Naive thymus-derived CD4-positive, alpha-beta T cell (primary cell): ENCODE data around the gene ZMYM4. TPM values are rescaled to one million over a fixed set of nuclear protein-coding genes. Genes with fewer than 3 reads are reported as not detected.

Experiments used
- ATAC-seq: fragments of 150-1000 bp; cut with Tn5 transposase; 2 replicates; pipeline ENCODE4 v1.10.0; 2021; ENCODE audit warnings: mild to moderate bottlenecking, moderate library complexity
- CTCF ChIA-PET: fragments of 350-600 bp; sonication (Branson Sonifier 250); formaldehyde crosslinking; loops from one replicate; lab custom pipeline; 2021; ENCODE audit warnings: antibody characterized with exemption; lab: Charles Lee
- POLR2A ChIA-PET: fragments of 350-600 bp; sonication (Branson Sonifier 250); formaldehyde crosslinking; loops from one replicate; lab custom pipeline; 2021; ENCODE audit warnings: antibody characterized with exemption, inconsistent platforms; lab: Charles Lee
- DNase-seq, 9 donors: peaks; one replicate each; pipeline versions ENCODE4 v3.0.0 to v3.0.0-alpha.2; 2020 to 2022; ENCODE audit warnings: mixed read lengths in 1 of 9
- H3K27ac ChIP-seq: one replicate; pipeline ENCODE4 v1.7.0; 2013; ENCODE audit warnings: mild to moderate bottlenecking, low read depth, low read length, moderate library complexity
- H3K27me3 ChIP-seq, 2 donors: one replicate each; pipeline ENCODE4 v1.7.0; 2013; ENCODE audit warnings: low read length in 2 of 2, mild to moderate bottlenecking in 2 of 2, moderate library complexity in 2 of 2; ENCODE audit not compliant: control insufficient read depth in 2 of 2, insufficient read depth in 2 of 2
- H3K36me3 ChIP-seq, 3 experiments: 1 replicate in 2 of 3; 2 replicates in 1 of 3; pipeline ENCODE4 v1.7.0; 2013; ENCODE audit warnings: low read length in 3 of 3, mild to moderate bottlenecking in 3 of 3, moderate library complexity in 1 of 3; ENCODE audit not compliant: insufficient read depth in 3 of 3, control insufficient read depth in 2 of 3
- H3K4me1 ChIP-seq, 2 donors: one replicate each; pipeline ENCODE4 v1.7.0; 2013; ENCODE audit warnings: low read length in 2 of 2, mild to moderate bottlenecking in 2 of 2, moderate library complexity in 1 of 2; ENCODE audit not compliant: control insufficient read depth in 2 of 2, insufficient read depth in 2 of 2
- H3K4me3 ChIP-seq: 2 replicates; pipeline ENCODE4 v1.7.0; 2013; ENCODE audit warnings: mild to moderate bottlenecking, low read length
- H3K9me3 ChIP-seq, 3 experiments: 1 replicate in 2 of 3; 2 replicates in 1 of 3; pipeline ENCODE4 v1.7.0; 2013; ENCODE audit warnings: low read length in 3 of 3; ENCODE audit not compliant: control insufficient read depth in 2 of 3
- H3K27ac Mint-ChIP-seq, 9 donors: one replicate each; pipeline ENCODE4 v1.8.0; 2020 to 2022; ENCODE audit warnings: mixed read lengths in 9 of 9, mild to moderate bottlenecking in 8 of 9, moderate library complexity in 5 of 9, inconsistent platforms in 2 of 9
- H3K27me3 Mint-ChIP-seq, 5 donors: one replicate each; pipeline ENCODE4 v1.8.0; 2021 to 2022; ENCODE audit warnings: mixed read lengths in 5 of 5, mild to moderate bottlenecking in 1 of 5
- H3K36me3 Mint-ChIP-seq, 5 donors: one replicate each; pipeline ENCODE4 v1.8.0; 2020 to 2022; ENCODE audit warnings: mixed read lengths in 5 of 5, mild to moderate bottlenecking in 3 of 5, inconsistent platforms in 1 of 5
- H3K4me1 Mint-ChIP-seq, 7 donors: one replicate each; pipeline ENCODE4 v1.8.0; 2020 to 2022; ENCODE audit warnings: mixed read lengths in 7 of 7, mild to moderate bottlenecking in 3 of 7, inconsistent platforms in 1 of 7
- H3K4me3 Mint-ChIP-seq, 10 donors: one replicate each; pipeline ENCODE4 v1.8.0; 2020 to 2022; ENCODE audit warnings: mild to moderate bottlenecking in 10 of 10, mixed read lengths in 10 of 10, moderate library complexity in 6 of 10, inconsistent platforms in 2 of 10
- H3K9me3 Mint-ChIP-seq, 11 donors: one replicate each; pipeline ENCODE4 v1.8.0; 2020 to 2022; ENCODE audit warnings: mixed read lengths in 11 of 11, mild to moderate bottlenecking in 4 of 11, inconsistent platforms in 1 of 11, moderate library complexity in 1 of 11
- intact Hi-C, 2 donors: fragments of 100-400 bp; cut with micrococcal nuclease; formaldehyde crosslinking; loops; one replicate each; pipeline ENCODE4 v1.15.1; 2023
- polyA plus RNA-seq, 2 donors: library from polyadenylated mRNA; unstranded; fragments of 300-500 nt; fragmentation: Illumina TruSeq; gene quantifications; one replicate each; pipeline ENCODE4 v1.2.3, GENCODE V29; 2021
- total RNA-seq, 6 experiments: library from RNA in 5 of 6; stranded (reverse) in 5 of 6; gene quantifications; 1 replicate in 5 of 6; 2 replicates in 1 of 6; pipeline ENCODE4 v1.2.3 and lab custom pipeline; 2021 to 2026

Gene ZMYM4
- total and polyA plus RNA-seq, 7 experiments from 2014 or later: 28.2 to 52.9 (median 40.3) TPM

- CTCF ChIA-PET: interaction anchor here (0.6 to 7.0 kb wide), 32 partner anchors 8 to 506 kb away, joined by 3 to 97 read pairs (median 5); partner anchors contain the start of genes KIAA0319L and NCDN
- H3K36me3 Mint-ChIP-seq: peaks cover 3 to 39% (median 22%) of the 10 kb centered on the region in 5 donors
- POLR2A ChIA-PET: interaction anchor here (0.6 to 3.3 kb wide), 11 partner anchors 32 to 318 kb away, joined by 3 to 21 read pairs (median 5); partner anchors contain the start of genes CLSPN, KIAA0319L and NCDN
- peak overlapping the region; percentile 34 for H3K27ac ChIP-seq
- no peaks in the 10 kb centered on the region for H3K27me3 ChIP-seq
- DNase-seq (peak; percentile 44 to 79 (median 68)), ATAC-seq (peak; percentile 89)
- H3K27ac Mint-ChIP-seq: peak overlapping the region; percentile 31 to 94 (median 77)
- H3K4me3 ChIP-seq: no peak overlapping the region
- peaks cover 14 to 44% (median 22%) of the 10 kb centered on the region in 3 experiments for H3K36me3 ChIP-seq
- intact Hi-C loops: loop anchor here (1.0 to 5.0 kb wide), 10 partner anchors 56 to 323 kb away; partner anchors contain the start of genes C1orf216 (in 1 of the 2) and SFPQ (in 1 of the 2)
- H3K4me3 Mint-ChIP-seq: peak overlapping the region in 9 of 10 donors; percentile 14 to 86 (median 55)
- no peaks in the 10 kb centered on the region for H3K9me3 ChIP-seq
- no peaks in the 10 kb centered on the region for H3K27me3 Mint-ChIP-seq
- no peaks in the 10 kb centered on the region for H3K9me3 Mint-ChIP-seq
- peaks cover 24 to 38% (median 31%) of the 10 kb centered on the region in 7 donors for H3K4me1 Mint-ChIP-seq
- peaks cover 12 to 19% of the 10 kb centered on the region in 2 donors for H3K4me1 ChIP-seq
These were observed 182.6 kb downstream of the ZMYM4 start for GRCh38 chr1:35451125-35451528.

- Histone ChIP-seq H3K27ac (peak overlapping the region; percentile 34), H3K27me3 (no peaks in the 10 kb centered on the region), H3K9me3 (no peaks in the 10 kb centered on the region), H3K4me1 (peaks cover 15 to 19% of the 10 kb centered on the region in 2 donors), H3K36me3 (peaks cover 14 to 42% (median 14%) of the 10 kb centered on the region in 3 experiments), H3K4me3 (no peak overlapping the region)
- POLR2A ChIA-PET: interaction anchor here (0.6 to 3.3 kb wide), 11 partner anchors 31 to 317 kb away, joined by 3 to 21 read pairs (median 3); partner anchors contain the start of genes CLSPN, KIAA0319L and NCDN
- intact Hi-C loops: loop anchor here (5.0 kb wide), 3 partner anchors 260 to 320 kb away; partner anchors contain the start of genes C1orf216 (in 1 of the 2) and SFPQ (in 1 of the 2)
- ATAC-seq (peak; percentile 37), DNase-seq (peak in 4 of 9 donors; percentile 9 to 18 (median 12))
- peaks cover 24 to 38% (median 31%) of the 10 kb centered on the region in 7 donors for H3K4me1 Mint-ChIP-seq
- H3K4me3 Mint-ChIP-seq: peak overlapping the region in 8 of 10 donors; percentile 7 to 64 (median 52)
- peak overlapping the region; percentile 51 to 90 (median 78) for H3K27ac Mint-ChIP-seq
- peaks cover 3 to 39% (median 22%) of the 10 kb centered on the region in 5 donors for H3K36me3 Mint-ChIP-seq
- no peaks in the 10 kb centered on the region for H3K27me3 Mint-ChIP-seq
- no peaks in the 10 kb centered on the region for H3K9me3 Mint-ChIP-seq
- CTCF ChIA-PET: interaction anchor here (0.6 to 7.0 kb wide), 24 partner anchors 9 to 492 kb away, joined by 3 to 97 read pairs (median 6); partner anchors contain the start of genes KIAA0319L and NCDN
These were observed 183.7 kb downstream of the ZMYM4 start for GRCh38 chr1:35452106-35452774.

GRCh38 chr1:35453031-35453430 is 184.5 kb downstream of the ZMYM4 start:
- Mint-ChIP-seq H3K4me1 (peaks cover 24 to 38% (median 29%) of the 10 kb centered on the region in 7 donors), H3K36me3 (peaks cover 2 to 31% (median 17%) of the 10 kb centered on the region in 5 donors), H3K27ac (peak overlapping the region in 8 of 9 donors; percentile 51 to 90 (median 78)), H3K27me3 (no peaks in the 10 kb centered on the region), H3K4me3 (peak overlapping the region in 5 of 10 donors; percentile 18 to 64 (median 55)), H3K9me3 (no peaks in the 10 kb centered on the region)
- Histone ChIP-seq H3K27me3 (no peaks in the 10 kb centered on the region), H3K4me3 (no peak overlapping the region), H3K27ac (peak overlapping the region; percentile 16), H3K36me3 (peaks cover 7 to 35% (median 14%) of the 10 kb centered on the region in 3 experiments), H3K9me3 (no peaks in the 10 kb centered on the region), H3K4me1 (peaks cover 18 to 19% of the 10 kb centered on the region in 2 donors)
- intact Hi-C loops: loop anchor here (5.0 kb wide), 3 partner anchors 261 to 319 kb away; partner anchors contain the start of genes C1orf216 (in 1 of the 2) and SFPQ (in 1 of the 2)
- CTCF ChIA-PET: interaction anchor here (1.1 to 7.0 kb wide), 6 partner anchors 86 to 276 kb away, joined by 3 to 97 read pairs (median 48); partner anchors contain the start of genes KIAA0319L and NCDN
- no peak for DNase-seq
- POLR2A ChIA-PET: interaction anchor here (0.6 to 3.3 kb wide), 5 partner anchors 35 to 107 kb away, joined by 3 to 21 read pairs (median 3); partner anchors contain the start of genes KIAA0319L and NCDN
- ATAC-seq: no peak

- H3K36me3 Mint-ChIP-seq: peaks cover 3 to 33% (median 12%) of the 10 kb centered on the region in 5 donors
- Histone ChIP-seq H3K4me3 (no peak overlapping the region), H3K9me3 (no peaks in the 10 kb centered on the region), H3K4me1 (peaks cover 18 to 19% of the 10 kb centered on the region in 2 donors), H3K27me3 (no peaks in the 10 kb centered on the region), H3K36me3 (peaks cover 6 to 32% (median 8%) of the 10 kb centered on the region in 3 experiments), H3K27ac (no peak overlapping the region)
- CTCF ChIA-PET: interaction anchor here (0.6 to 5.8 kb wide), 4 partner anchors 52 to 91 kb away, joined by 3 to 49 read pairs (median 3); no protein-coding TSS in a partner anchor
- peak overlapping the region in 8 of 9 donors; percentile 51 to 89 (median 68) for H3K27ac Mint-ChIP-seq
- H3K9me3 Mint-ChIP-seq: no peaks in the 10 kb centered on the region
- ATAC-seq (no peak), DNase-seq (no peak)
- H3K4me1 Mint-ChIP-seq: peaks cover 24 to 38% (median 30%) of the 10 kb centered on the region in 7 donors
- intact Hi-C loops: loop anchor here (5.0 kb wide), 3 partner anchors 262 to 318 kb away; partner anchors contain the start of genes C1orf216 (in 1 of the 2) and SFPQ (in 1 of the 2)
- POLR2A ChIA-PET: interaction anchor here (1.1 to 1.4 kb wide), 2 partner anchors 88 to 104 kb away, joined by 3 to 4 read pairs; partner anchors contain the start of genes KIAA0319L and NCDN
- H3K4me3 Mint-ChIP-seq: no peak overlapping the region
- no peaks in the 10 kb centered on the region for H3K27me3 Mint-ChIP-seq
These were observed 185.7 kb downstream of the ZMYM4 start for GRCh38 chr1:35454176-35454575.

GRCh38 chr1:35454616-35455015 is 186.1 kb downstream of the ZMYM4 start:
- Histone ChIP-seq H3K27ac (no peak overlapping the region), H3K4me3 (no peak overlapping the region), H3K4me1 (peaks cover 18 to 19% of the 10 kb centered on the region in 2 donors), H3K9me3 (no peaks in the 10 kb centered on the region), H3K27me3 (no peaks in the 10 kb centered on the region), H3K36me3 (peaks cover 2 to 29% (median 7%) of the 10 kb centered on the region in 3 experiments)
- ChIA-PET POLR2A (interaction anchor here (1.4 kb wide), 1 partner anchor 103 kb away, joined by 4 read pairs; the partner anchor contains the start of genes KIAA0319L and NCDN), CTCF (interaction anchor here (0.6 to 1.2 kb wide), 7 partner anchors 9 to 117 kb away, joined by 3 read pairs; no protein-coding TSS in a partner anchor)
- no peaks in the 10 kb centered on the region for H3K9me3 Mint-ChIP-seq
- H3K4me3 Mint-ChIP-seq: no peak overlapping the region
- no peak for DNase-seq
- ATAC-seq: peak; percentile 53
- peaks cover 24 to 38% (median 30%) of the 10 kb centered on the region in 7 donors for H3K4me1 Mint-ChIP-seq
- peaks cover 3 to 34% (median 12%) of the 10 kb centered on the region in 5 donors for H3K36me3 Mint-ChIP-seq
- peak overlapping the region in 8 of 9 donors; percentile 20 to 89 (median 69) for H3K27ac Mint-ChIP-seq
- no peaks in the 10 kb centered on the region for H3K27me3 Mint-ChIP-seq
- intact Hi-C loops: loop anchor here (5.0 kb wide), 3 partner anchors 262 to 318 kb away; partner anchors contain the start of genes C1orf216 (in 1 of the 2) and SFPQ (in 1 of the 2)
